NCI-H774 (cell line): ENCODE data around the gene NEGR1.

Experiments
- DNase-seq: peaks from one replicate; lab custom pipeline; 2025; lab: John Stamatoyannopoulos, UW

NEGR1 gene

GRCh38 chr1:71351438-71351837 lies 930.9 kb downstream of the NEGR1 start:
- no peak for DNase-seq

GRCh38 chr1:71350805-71351204 lies 931.5 kb downstream of the NEGR1 start:
- no peak for DNase-seq

GRCh38 chr1:71350330-71350729 lies 932.0 kb downstream of the NEGR1 start:
- no peak for DNase-seq
